ENCODE results near the gene SIMC1.

GRCh38 chr5:176339304-176339703, 101.1 kb downstream of the SIMC1 start:
- TF ChIP-seq EP300 (IDR thresholded peaks at IDR 0.05) (no peak), CTCF (IDR thresholded peaks at IDR 0.05) (no peak)
